RWPE1 (cell line): ENCODE measurements around the gene CCDC85B.

Source experiments
- CTCF ChIA-PET: fragments of 350-600 bp; sonication (Branson Sonifier 250); formaldehyde crosslinking; extraction: SDS; loops from one replicate; lab custom pipeline; 2021; lab: Yijun Ruan, JAX
- POLR2A ChIA-PET: fragments of 400-600 bp; formaldehyde crosslinking; extraction: SDS; loops from one replicate; lab custom pipeline; 2020; ENCODE audit warnings: antibody characterized with exemption; ENCODE audit not compliant: low non-redundant PET; lab: Yijun Ruan, JAX
- DNase-seq: peaks from one replicate; pipeline ENCODE4 v3.0.0; 2012; ENCODE audit warnings: low spot score
- H3K27ac ChIP-seq: fragments of 450-650 bp; 2 replicates; pipeline ENCODE4 v1.5.1; 2017
- TF ChIP-seq, protein P1 (sequence below): fragments of 450-650 bp; conservative IDR thresholded peaks from 2 replicates; pipeline ENCODE4 v1.5.1; 2017; ENCODE audit warnings: low read depth, mild to moderate bottlenecking

CCDC85B gene

DNA sequence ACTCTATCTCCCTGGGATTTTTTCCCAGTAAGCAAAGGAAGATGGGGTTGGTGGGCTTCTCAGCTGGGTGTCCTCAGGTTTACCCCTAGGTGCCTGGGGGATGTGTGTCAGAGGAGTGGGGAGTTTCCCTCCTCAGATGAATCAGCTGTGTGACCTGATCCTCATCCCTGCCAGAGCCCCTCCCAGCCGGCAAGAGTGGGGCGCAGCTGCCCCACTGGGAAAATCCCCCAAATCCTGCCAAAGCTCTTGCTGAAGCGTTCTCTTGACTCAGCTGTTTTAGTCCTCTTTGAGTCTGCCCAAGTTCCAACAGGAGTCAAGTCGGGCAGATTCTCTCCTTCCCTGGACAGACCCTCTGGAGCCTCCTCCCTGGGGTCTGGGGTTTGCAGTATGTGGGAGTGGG lies 22.4 kb downstream of the CCDC85B start:
- DNase-seq, result peak; percentile 86

DNA sequence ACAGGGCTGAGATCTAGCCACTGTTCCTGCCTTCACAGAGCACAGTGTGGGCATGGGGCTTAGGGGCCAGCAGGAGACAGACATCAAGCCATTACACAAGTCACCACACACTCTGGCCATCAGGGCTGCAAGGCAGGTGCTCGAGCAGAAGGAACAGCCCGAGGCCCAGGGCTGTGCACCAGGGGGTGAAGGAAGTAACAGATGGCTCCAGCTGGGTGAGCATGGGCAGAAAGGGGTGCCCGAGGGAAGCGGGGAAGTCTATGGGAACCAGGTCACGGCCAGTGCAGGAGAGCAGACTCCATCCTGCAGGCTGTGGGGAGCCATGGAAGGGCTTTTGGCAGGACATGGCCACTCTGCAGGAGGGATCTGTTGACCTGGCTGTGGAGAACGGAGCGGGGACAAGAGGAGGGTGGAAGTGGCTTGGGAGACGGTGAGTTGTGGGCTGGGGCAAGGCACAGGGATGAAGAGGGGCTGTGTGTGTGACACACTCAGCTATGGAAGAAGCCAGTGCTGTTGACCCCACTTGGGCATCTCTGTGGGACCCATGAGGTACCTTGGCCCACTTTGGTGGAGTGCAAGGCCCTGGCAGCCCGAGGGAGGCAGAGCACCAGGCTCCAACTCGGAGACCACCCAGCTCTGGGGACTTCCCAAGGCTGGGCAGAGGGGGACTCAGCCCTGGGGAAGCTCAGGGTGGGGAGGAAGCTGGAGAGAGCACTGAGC lies 24.8 kb downstream of the CCDC85B start:
- DNase-seq, result no peak
- ChIA-PET CTCF (interaction anchor here (0.7 to 1.1 kb wide), 3 partner anchors 10 to 244 kb away, joined by 3 to 4 read pairs (median 3); no protein-coding TSS in a partner anchor), POLR2A (interaction anchor here (0.8 to 1.5 kb wide), 4 partner anchors 15 to 54 kb away, joined by 3 to 5 read pairs (median 4); partner anchors contain the start of gene CCDC85B)
- H3K27ac ChIP-seq, result peak overlapping the region; percentile 93
- TF ChIP-seq, protein P1, sequence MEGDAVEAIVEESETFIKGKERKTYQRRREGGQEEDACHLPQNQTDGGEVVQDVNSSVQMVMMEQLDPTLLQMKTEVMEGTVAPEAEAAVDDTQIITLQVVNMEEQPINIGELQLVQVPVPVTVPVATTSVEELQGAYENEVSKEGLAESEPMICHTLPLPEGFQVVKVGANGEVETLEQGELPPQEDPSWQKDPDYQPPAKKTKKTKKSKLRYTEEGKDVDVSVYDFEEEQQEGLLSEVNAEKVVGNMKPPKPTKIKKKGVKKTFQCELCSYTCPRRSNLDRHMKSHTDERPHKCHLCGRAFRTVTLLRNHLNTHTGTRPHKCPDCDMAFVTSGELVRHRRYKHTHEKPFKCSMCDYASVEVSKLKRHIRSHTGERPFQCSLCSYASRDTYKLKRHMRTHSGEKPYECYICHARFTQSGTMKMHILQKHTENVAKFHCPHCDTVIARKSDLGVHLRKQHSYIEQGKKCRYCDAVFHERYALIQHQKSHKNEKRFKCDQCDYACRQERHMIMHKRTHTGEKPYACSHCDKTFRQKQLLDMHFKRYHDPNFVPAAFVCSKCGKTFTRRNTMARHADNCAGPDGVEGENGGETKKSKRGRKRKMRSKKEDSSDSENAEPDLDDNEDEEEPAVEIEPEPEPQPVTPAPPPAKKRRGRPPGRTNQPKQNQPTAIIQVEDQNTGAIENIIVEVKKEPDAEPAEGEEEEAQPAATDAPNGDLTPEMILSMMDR, result no peak

More for the DNA sequence above, 22.4 kb downstream of the CCDC85B start:
- ChIA-PET CTCF (interaction anchor here (0.5 to 2.4 kb wide), 8 partner anchors 15 to 1443 kb away, joined by 3 to 8 read pairs (median 4); partner anchors contain the start of genes CCDC85B and FIBP), POLR2A (interaction anchor here (0.9 to 1.4 kb wide), 2 partner anchors 14 to 25 kb away, joined by 4 read pairs; partner anchors contain the start of gene FIBP)
- TF ChIP-seq, protein P1, result no peak
- H3K27ac ChIP-seq, result peak overlapping the region; percentile 93

DNA sequence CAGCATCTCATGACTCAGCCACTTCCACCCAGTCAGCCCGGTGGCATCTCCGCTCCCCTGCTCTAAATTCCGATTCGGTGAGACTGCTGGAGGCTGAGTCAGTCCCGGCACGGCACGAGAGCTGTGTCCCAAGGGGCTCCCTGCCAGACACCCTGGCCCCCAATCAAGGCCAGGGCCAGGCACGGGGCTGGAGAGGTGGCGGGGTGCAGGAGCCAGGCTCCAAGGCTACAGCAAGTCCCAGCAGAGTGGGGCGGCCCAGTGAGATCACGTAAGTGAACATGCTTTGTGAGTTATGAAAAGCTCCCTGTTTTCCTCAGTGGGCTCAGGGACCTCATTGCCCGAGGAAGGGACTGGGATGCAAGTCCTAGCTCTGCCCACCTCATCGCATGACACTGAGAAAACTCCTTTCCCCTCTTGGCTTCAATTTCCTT lies 25.4 kb downstream of the CCDC85B start:
- H3K27ac ChIP-seq, result peak overlapping the region; percentile 93
- ChIA-PET POLR2A (interaction anchor here (0.5 to 1.5 kb wide), 6 partner anchors 10 to 57 kb away, joined by 3 to 8 read pairs (median 4); partner anchors contain the start of gene CCDC85B), CTCF (interaction anchor here (0.7 to 1.1 kb wide), 2 partner anchors 11 to 26 kb away, joined by 3 to 4 read pairs; no protein-coding TSS in a partner anchor)
- peak; percentile 95 for DNase-seq
- TF ChIP-seq, protein P1, result no peak

DNA sequence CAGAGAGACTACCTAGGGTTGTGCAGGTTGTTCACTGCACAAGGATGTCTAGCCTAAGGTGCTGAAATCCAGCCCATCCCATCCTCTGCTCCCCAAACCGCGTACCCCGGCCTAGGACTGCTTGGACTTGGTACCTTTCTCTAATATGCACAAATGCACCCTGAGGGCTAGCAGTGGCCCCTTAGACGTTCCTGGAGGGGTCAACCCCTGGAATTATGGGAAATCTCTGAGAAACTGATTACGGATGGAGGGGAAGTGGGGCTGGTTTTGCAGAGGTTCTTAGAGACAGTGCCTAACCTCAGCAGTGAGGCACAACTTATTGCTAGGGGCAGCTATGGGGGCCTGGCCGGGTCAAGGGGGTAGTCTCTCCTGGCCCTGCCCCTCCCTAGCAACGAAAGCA lies 25.9 kb downstream of the CCDC85B start:
- no peak for DNase-seq
- CTCF ChIA-PET, result interaction anchor here (1.1 kb wide), 1 partner anchor 11 kb away, joined by 4 read pairs; no protein-coding TSS in a partner anchor
- TF ChIP-seq, protein P1, result no peak
- H3K27ac ChIP-seq, result peak overlapping the region; percentile 93
- POLR2A ChIA-PET, result interaction anchor here (0.5 to 1.5 kb wide), 4 partner anchors 9 to 56 kb away, joined by 3 to 8 read pairs (median 4); no protein-coding TSS in a partner anchor

DNA sequence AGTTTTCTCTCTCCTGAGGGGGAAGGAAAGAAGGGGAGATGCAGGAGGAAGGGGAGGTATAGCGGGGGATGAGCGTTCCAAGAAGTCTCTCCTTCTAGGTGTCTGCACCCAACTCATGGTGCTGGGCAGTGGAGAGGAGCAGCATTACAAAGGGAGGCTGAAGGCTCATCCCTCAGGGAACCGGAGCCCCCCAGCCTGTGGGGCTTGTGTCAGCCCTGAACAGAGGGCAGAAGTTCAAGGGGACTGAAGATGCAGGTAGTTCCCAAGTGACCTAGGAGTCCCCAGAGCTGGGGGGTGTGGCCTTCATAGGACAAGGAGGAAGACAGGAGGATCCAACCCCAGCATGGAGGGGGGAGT lies 26.6 kb downstream of the CCDC85B start:
- ChIA-PET POLR2A (no interaction called here), CTCF (no interaction called here)
- TF ChIP-seq, protein P1, result no peak
- peak overlapping the region; percentile 93 for H3K27ac ChIP-seq
- DNase-seq, result no peak

DNA sequence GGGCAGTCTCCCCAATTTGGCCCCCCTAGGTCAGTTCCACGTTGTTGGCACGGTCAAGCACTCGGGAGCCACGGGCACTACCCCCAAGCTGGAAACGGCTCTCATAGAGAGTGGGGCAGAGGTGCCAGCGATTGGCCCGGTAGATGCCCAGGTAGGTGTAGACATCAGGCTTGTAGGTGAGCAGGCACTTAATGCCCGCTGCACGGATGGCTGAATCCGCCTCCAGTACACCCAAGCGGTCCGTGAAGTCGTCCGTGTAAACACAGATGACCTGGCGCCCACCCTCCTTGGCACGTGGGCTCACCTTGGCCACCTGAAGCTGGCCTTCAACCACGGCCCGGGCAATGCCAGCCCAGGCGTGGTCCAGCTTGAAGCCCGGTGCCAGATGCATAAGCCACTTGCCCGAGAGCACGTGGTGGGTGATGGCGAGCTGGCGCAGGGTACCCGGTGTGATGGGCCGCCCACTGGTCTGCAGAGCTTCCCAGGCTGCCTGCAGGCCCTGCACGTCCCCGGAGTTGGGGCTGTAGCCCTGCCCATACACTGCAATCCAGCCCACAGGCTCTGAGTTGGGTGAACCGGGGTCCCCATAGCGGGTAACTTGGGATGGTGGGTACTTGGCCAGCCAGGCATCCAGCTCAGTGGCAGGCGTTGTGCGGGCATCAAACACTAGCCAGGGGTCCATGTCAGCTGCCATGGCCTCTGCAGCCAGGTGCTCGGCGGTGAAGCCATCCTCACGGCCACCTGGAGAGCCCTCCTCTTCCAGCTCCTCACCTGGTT lies 27.1 kb downstream of the CCDC85B start:
- peak overlapping the region; percentile 93 for H3K27ac ChIP-seq
- TF ChIP-seq, protein P1, result no peak
- CTCF ChIA-PET, result no interaction called here
- POLR2A ChIA-PET, result interaction anchor here (0.6 kb wide), 1 partner anchor 94 kb away, joined by 5 read pairs; no protein-coding TSS in a partner anchor
- DNase-seq, result no peak
